Measurements from ENCODE around the gene GCNA. TPM values are rescaled to one million over a fixed set of nuclear protein-coding genes. Genes with fewer than 3 reads are reported as not detected.
"Not testable (repeated sequence)": the region's sequence is repeated elsewhere in the genome, so short reads cannot be mapped to it uniquely, and the experiment has no call there.

The GCNA gene
- total RNA-seq, 1 donor from 2014 or later = 3.1 TPM

DNA sequence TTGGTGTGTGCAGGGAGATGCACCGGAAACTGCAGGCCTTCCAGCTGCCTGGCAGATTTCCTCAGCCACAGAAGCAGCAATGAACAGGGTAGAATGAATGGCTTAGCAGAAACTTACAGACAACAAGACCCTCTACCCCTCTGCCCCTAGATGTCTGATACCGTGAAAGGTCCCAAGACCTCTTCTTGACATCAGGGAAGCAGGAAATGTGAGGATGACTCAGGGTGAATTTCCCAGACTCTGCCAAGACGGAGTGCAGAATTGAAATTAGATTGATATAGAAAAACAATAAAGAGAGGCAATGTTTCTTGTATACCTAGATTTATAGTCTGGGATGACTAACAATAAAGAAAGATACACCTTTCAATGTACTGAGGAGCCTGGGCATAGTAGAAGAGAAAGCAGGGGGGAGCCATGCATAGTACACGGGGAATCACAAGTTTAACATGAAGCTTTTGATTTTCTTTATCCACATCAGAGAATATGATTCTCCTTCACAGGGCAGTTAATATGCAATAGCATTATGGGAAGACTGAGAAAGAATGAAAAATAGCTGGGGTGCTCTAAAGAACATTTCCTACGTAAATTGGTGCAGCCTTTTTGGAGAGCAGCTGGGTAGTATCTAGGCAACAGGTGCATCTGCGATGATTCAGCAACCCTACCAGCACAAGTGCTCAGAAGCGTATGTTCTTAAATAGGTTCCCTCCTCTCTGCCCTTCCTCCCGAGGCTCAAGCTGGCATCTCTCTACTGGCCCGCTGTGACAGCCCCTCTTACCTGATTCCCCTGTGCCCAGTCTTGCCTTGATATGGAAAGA lies 58.4 kb downstream of the GCNA start:
- peak; percentile 69 for DNase-seq (ENCODE audit: low read depth)

DNA sequence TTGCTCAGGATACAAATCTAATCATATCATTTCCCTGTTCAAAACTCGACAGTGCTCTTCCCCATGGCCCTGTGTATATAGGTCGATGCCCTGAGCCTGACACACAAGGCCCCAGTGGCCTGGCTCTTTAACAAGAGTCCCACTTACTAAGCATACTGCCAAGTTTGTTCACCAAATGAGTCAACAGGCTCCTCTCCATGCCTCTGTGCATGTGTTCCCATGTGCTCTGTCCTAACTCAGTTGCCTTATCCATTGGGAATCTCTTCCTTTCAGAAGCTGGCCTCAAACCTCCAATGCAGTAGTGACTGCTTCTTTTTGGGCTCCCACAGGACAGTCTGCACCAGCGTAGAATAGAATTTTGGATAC lies 59.0 kb downstream of the GCNA start:
- peak; percentile 59 for DNase-seq (ENCODE audit: low read depth)

DNA sequence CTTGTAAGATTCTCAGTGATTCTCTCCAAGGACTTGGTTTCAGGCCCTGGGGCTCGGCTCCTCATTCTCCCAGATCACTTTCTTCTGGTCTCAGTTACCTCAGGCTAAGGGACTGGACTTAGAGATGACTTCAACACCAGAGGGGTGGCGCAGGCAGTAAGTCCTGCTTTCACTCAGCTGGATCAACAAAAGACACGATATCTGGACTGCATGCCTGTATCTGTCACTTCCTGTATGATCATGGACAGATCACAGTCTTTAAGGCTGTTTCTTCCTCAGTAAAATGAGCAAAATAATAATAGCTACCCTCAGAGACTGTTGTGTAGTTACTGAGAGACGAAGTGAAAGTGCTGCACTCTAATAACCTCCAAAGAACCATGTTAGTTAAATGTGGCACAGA lies 59.6 kb downstream of the GCNA start:
- DNase-seq (ENCODE audit: low read depth) = peak; percentile 31

DNA sequence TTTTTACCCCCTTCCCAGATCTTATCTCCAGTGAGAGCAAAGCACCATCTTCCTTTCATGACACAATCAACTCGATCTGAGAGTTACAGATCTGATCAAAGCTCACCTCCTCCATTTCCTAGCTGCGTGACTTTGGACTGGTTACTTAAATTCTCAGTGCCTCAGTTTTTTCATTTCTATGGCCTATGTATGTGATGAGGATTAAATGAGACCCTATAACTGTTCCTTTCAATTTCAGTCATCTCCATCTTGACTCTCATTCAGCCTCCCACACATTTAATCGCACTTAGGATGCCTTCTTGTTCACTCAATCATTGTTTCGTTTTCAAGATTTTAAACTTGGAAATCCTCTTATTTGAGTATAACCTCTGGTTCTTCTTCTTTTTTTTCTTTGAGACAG lies 60.2 kb downstream of the GCNA start:
- no peak for DNase-seq (ENCODE audit: low read depth)

DNA sequence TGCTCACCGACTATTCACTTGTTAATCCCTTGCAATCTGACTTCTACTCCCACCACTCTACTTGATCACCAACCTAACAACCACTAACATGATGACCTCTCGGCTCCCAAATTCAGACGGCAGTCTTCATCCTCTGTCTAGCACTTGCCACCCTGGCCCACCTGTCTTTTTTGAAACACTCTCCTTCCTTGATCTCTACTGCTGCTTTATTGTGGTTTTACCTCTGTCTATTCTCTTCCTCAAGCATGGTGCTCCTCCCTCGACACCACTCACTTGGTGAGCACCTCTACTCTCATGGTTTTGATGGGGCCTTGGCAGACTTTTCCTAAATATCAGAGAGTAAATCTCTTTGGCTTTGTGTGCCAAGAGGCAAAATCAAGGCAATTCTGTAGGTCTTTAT lies 61.8 kb downstream of the GCNA start:
- no peak for DNase-seq (ENCODE audit: low read depth)

DNA sequence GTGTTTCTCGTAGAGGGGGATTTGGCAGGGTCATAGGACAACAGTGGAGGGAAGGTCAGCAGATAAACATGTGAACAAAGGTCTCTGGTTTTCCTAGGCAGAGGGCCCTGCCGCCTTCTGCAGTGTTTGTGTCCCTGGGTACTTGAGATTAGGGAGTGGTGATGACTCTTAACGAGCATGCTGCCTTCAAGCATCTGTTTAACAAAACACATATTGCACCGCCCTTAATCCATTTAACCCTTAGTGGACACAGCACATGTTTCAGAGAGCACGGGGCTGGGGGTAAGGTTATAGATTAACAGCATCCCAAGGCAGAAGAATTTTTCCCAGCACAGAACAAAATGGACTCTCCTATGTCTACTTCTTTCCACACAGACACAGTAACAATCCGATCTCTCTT lies 66.2 kb downstream of the GCNA start:
- not testable (repeated sequence) for DNase-seq (ENCODE audit: low read depth)

DNA sequence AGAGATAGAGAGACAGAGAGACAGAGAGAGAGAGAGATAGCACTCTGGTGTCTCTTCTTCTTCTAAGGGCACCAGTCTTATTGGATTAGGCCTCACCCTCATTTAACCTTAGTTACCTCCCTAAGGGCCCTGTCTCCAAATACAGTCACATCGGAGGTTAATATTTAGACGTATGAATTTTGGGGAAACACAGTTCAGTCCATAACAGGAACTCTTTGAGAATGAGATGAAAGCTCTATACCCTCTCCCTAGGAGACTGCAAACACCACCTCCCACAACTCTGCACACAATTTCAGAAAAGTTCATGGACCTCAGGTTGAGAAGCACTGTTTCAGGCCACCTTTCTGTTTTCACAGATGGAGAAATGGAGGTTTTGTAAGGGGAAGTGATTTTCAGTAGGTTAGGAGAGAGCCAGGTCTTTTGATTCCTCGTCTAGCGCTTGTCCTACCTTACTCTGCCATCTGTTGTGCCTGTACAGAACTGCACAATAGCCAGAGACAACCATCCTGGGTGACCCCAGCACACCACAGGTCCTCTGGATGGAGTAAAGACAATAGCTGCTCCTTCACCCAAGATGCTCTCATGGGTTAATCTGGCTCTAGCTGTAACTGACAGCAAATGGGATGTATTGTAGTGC lies 72.2 kb downstream of the GCNA start:
- DNase-seq (ENCODE audit: low read depth) = no peak

DNA sequence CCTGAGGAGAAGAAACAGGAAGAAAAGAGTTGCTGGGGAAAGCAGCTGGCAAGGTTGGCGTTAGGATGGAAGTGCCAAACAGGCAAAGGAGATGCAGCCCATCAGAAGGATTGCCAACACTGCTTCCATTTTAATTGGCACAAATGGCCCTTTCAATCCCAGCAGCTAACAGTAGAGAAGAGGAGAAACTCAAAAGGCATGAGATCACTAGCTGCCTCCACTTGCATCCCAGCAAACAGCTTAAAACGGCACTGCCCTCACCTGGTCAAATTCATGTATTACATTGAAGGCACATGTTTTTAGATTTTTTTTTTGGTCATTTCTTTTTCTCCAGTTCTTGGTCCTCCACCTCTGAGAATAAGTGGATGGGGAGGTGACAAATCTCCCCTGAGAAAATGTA lies 74.2 kb downstream of the GCNA start:
- peak; percentile 56 for DNase-seq (ENCODE audit: low read depth)

DNA sequence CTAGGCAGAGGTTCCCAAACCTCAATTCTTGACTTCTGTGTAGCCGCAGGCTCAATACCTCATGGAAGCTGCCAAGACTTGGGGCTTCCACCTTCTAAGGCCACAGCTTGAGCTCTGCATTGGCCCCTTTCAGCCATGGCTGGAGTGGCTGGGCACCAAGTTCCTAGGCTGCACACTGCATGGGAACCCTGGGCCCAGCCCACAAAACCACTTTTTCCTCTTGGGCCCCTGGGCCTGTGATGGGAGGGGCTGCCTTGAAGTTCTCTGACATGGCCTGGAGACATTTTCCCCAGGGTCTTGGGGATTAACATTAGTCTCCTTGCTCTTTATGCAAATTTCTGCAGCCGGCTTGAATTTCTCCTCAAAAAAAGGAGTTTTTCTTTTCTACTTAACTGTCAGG lies 75.1 kb downstream of the GCNA start:
- no peak for DNase-seq (ENCODE audit: low read depth)

DNA sequence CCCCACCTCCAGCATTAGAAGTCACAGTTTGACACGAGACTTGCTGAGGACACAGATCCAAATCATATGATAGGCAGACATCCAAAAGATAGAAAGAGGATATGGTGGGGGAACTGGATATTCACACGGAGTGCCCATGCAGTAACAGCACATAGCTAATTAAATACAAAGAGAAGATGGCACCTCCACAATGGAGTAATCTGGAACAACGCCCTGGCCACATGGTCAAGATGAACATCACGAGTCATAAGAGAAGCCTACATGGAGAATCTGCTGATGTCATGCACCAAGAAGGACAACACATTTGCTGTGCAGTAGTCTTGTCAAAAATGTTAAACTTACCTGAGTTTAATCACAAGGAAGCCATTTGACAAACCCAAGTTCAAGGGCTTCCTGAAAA lies 79.0 kb downstream of the GCNA start:
- DNase-seq (ENCODE audit: low read depth) = no peak

DNA sequence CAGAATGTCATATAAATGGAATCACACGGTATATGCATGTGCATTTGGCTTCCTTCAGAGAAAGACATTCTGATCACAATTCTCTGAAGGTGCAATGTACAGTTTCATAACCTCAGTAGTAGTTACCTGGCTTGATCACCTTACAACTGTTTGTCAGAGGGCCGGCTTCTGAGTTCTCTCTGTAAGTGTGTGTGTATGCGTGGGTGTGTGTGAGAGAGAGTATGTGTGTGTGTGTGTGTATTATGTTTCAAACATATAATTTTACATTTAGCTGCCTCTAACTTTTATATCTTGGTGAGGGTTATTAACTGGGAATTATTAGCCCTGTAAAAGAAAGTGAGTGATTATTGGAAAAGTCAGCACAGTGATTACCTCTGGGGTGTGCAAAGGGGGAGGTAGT lies 81.1 kb downstream of the GCNA start:
- DNase-seq (ENCODE audit: low read depth) = no peak

DNA sequence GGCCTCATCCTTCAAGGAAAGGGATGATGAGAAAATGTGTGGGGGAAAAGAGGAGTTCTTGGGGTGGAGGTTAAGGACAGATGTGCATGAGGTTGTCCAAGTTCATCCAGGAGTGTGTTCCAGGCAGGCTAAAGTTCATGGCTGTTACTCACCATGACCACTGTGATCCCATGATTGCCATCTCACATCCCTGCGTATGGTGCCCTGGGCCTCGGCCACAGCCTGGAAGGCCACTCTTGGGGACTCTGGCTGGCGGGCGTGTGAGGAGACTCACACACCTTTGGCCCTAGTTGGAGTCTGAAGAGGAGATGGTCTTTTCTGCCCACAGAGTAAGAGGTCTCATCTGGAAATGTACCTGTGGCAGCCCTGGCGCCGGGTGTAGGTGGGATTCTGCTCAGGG lies 81.7 kb downstream of the GCNA start:
- no peak for DNase-seq (ENCODE audit: low read depth)

DNA sequence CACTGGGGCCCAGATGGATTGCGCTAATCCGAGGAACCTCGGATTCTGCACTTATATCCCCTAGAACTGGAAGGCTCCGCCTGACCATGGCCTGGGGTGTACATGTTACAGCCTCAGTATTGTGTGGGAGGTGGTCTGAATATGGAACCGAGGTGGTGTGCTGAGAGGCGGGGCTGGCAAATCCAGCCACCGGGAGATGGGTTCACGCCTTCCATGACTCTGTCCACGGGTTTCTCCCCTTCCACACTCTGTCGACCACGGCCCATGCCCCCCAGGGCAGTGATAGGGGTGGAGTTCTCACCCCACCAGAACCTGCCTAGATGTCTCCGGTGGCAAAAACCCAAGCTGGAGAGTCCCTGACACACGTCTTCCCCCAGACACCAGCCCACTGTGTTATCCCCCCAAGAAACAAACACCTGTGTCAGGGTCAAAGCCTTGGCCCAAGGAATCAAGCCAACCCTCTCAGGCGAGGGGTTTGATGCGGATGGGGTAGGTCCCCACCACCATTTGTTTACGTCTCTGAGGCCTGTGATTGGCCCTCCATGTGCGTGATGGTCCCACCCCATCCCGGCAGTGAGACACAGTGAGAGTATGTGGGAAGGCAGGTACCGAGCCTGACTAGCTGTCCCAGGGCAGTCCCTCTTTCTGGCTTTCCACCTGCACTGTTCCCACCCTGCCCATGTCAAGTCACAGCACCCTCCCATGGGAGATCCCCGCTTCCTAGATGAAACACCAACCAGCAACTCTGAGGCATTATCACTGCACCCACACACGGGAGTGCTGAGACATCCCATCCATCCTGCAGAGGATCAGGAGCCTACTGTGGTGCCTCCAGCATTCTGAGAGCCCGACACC lies 82.6 kb downstream of the GCNA start:
- no peak for DNase-seq (ENCODE audit: low read depth)

DNA sequence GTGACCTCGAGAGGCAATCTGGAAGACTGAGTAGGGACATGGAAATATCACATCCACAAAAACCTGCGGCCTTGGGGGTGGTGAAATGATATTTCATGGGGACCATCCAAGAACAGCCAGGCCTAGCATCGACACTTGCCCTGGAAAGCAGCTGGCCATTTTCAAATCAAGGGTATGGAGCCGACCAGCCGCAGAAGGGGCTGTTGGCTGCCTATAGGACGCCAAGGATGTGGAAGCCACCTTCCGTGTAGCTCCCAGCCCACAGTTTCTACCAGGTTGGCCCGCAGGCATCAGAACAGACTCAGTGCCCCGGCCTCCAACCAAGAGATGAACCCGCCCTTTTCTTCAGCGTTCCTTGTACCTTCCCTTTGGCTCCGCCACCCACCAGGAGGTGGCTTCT lies 83.7 kb downstream of the GCNA start:
- no peak for DNase-seq (ENCODE audit: low read depth)

DNA sequence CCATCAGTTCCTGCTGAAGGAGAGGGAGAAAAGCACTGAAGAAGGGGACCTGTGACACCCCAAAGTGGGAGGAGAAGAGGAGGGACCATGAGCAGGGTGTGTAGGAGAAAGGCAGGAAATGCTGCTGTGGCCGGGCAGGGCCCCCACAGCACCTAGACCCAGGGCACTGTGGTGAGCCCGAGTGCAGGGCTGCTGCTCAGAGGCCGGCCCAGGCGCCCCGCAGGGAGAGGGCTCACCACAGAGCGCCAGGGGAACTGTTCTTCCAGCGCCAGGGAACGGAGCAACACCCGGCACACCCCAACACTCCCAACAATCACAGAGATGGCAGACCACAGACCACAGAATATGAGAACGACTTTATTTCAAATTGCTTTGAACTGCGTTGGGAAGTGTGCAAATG lies 84.4 kb downstream of the GCNA start:
- not testable (repeated sequence) for DNase-seq (ENCODE audit: low read depth)

Other genes with a start within 250 kb of the GCNA start
- 16.0 and 22.0 TPM in 2 replicates for gene TAF1, start 212.1 kb upstream of the GCNA start, total RNA-seq
- gene OGT, start 45.3 kb upstream of the GCNA start, total RNA-seq = 105 and 154 TPM in 2 replicates
- gene CXCR3, start 40.1 kb downstream of the GCNA start, total RNA-seq = not detected in 2 replicates
- gene CXorf49, start 139.8 kb downstream of the GCNA start, total RNA-seq = not detected in 2 replicates
- not detected in 2 replicates for gene CXorf49B, start 184.9 kb downstream of the GCNA start, total RNA-seq